ENCODE results near the gene UBE2E3.

- TF ChIP-seq CTCF (IDR thresholded peaks at IDR 0.05) (no peak), POLR2A (IDR thresholded peaks at IDR 0.05) (no peak)
Measured at GRCh38 chr2:181111059-181111458, 130.7 kb downstream of the UBE2E3 start.
